ENCODE data around the gene JMJD1C.

DNA sequence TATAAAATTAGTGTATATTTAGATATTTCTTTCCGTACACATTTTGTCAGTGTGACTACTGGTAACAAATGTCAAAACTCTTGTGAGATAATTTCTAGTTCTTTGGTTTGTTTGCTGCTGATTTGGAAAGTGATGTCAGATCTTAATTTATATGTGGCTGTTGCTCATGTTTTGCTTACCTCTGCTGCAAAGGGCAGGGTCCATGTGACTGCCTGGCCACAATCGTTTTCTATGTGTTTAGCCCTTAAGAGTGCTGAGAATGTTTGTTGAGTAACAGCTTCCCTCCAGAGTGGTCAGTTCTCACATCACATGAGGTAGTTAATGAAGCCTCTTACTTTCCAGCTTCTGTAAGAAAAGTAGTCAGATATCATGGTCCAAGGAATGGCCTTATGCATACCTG is 328.5 kb downstream of the JMJD1C start:
- TF ChIP-seq CTCF (conservative IDR thresholded peaks at IDR 0.05) (no peak), ZFX (IDR thresholded peaks at IDR 0.05) (no peak)

Data from C4-2B (cell line).